ENCODE results near the gene DNAJC30.

DNA sequence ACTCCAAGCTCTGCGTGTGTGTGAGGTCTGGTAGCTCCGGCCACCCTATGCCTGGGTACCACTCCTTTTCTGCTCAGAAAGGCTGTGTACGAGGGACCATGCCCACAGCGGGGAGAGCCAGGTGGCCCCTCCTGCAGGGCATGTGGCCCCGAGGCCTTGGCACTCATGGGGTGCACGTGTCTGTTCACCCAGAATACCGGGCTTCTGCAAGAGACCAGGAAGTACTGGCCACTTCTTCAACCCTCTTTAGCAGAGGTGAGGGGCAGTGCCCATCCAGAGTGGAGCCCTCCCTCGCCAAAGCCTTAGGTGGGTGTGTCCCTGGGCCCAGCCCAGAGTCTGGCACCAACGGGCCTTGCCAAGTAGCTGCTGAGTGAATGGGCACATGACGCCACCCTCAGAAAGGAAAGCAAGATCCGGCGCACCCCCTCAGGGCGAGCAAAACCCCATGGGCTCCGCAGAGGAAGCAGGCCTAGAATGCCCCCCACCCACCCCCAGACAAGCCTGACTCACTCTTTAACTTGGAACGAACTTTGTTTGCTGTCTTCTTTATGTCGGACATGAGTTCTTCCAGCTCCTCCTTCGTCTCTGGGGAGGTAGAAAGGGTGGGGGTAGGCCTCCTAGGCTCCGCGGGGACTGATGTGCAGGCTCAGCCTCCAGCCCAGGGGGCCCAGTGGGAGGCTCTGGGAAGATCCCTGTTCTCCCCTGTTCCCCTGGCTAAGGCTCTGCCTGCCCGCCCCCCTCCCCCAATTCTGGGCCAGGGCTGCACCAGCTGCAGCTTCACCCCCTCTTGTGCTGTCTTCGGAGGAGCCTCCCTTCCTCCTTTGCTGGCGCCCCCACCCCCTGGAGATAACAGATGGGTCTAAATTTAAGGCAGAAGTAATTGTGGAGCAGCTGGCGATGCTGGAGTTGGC is 21.6 kb upstream of the DNAJC30 start:
- TF ChIP-seq, protein P1, sequence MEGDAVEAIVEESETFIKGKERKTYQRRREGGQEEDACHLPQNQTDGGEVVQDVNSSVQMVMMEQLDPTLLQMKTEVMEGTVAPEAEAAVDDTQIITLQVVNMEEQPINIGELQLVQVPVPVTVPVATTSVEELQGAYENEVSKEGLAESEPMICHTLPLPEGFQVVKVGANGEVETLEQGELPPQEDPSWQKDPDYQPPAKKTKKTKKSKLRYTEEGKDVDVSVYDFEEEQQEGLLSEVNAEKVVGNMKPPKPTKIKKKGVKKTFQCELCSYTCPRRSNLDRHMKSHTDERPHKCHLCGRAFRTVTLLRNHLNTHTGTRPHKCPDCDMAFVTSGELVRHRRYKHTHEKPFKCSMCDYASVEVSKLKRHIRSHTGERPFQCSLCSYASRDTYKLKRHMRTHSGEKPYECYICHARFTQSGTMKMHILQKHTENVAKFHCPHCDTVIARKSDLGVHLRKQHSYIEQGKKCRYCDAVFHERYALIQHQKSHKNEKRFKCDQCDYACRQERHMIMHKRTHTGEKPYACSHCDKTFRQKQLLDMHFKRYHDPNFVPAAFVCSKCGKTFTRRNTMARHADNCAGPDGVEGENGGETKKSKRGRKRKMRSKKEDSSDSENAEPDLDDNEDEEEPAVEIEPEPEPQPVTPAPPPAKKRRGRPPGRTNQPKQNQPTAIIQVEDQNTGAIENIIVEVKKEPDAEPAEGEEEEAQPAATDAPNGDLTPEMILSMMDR (IDR thresholded peaks at IDR 0.05), result no peak
- no peak for TF ChIP-seq EP300 (IDR thresholded peaks at IDR 0.05; ENCODE audit: low read depth)

Measured in transverse colon (tissue), 3 donors.